K562 (cell line): ENCODE measurements around the gene KLHL8. TPM values are rescaled to one million over a fixed set of nuclear protein-coding genes. Genes with fewer than 3 reads are reported as not detected.

ENCODE experiments used
- ATAC-seq: fragments of 200-7000 bp; cut with Tn5 transposase; 3 replicates; pipeline ENCODE4 v1.9.1; 2020; ENCODE audit warnings: moderate library complexity
- BruUV-seq: library from RNA; stranded (reverse); fragments of 400-500 nt; replicated peaks from 2 replicates; lab custom pipeline; 2021; lab: Mats Ljungman, UMichigan
- CTCF ChIA-PET: fragments of 300-600 bp; formaldehyde crosslinking; extraction: SDS; loops from one replicate; lab custom pipeline; 2021; ENCODE audit warnings: low intra/inter-chr PET ratio; lab: Yijun Ruan, JAX
- POLR2A ChIA-PET: fragments of 300-600, 350-650 bp; sonication (Branson Sonifier 250); formaldehyde crosslinking; extraction: SDS; loops from one replicate; lab custom pipeline; 2021; ENCODE audit warnings: antibody characterized with exemption, inconsistent platforms; lab: Yijun Ruan, JAX
- DNase-seq, 4 experiments: peaks; one replicate each; pipeline versions ENCODE4 v3.0.0 to v3.0.0-alpha.2; 2011 to 2018; ENCODE audit warnings: low spot score in 3 of 4, mixed read lengths in 3 of 4; ENCODE audit errors: extremely low read depth in 1 of 4
- FAIRE-seq: peaks from 2 replicates; lab custom pipeline; 2011; peaks lifted over from hg19 to GRCh38; lab: Jason Lieb, UNC
- H2AFZ ChIP-seq: 2 replicates; pipeline ENCODE4 v1.6.0; 2011; ENCODE audit warnings: low read depth, low read length, control low read depth, inconsistent platforms
- H3K27ac ChIP-seq: fragments of 200-600 bp; 3 replicates; pipeline ENCODE4 v1.8.0; 2011; ENCODE audit warnings: low read depth, mild to moderate bottlenecking, control low read depth, inconsistent platforms, low read length, moderate library complexity, mixed read lengths; ENCODE audit errors: extremely low read depth
- H3K27me3 ChIP-seq, 2 experiments: fragments of 300-600 bp in 1 of 2; 2 replicates in 1 of 2; 3 replicates in 1 of 2; pipeline versions ENCODE4 v1.6.0 to v1.8.0; 2011; ENCODE audit warnings: inconsistent platforms in 2 of 2, low read length in 2 of 2, mild to moderate bottlenecking in 1 of 2, mixed read lengths in 1 of 2, moderate library complexity in 1 of 2; ENCODE audit not compliant: control insufficient read depth in 2 of 2, insufficient read depth in 2 of 2
- H3K36me3 ChIP-seq: fragments of 300-600 bp; 3 replicates; pipeline ENCODE4 v1.8.0; 2011; ENCODE audit warnings: mild to moderate bottlenecking, low read length, inconsistent platforms; ENCODE audit not compliant: control insufficient read depth, insufficient read depth
- H3K4me1 ChIP-seq, 2 experiments: fragments of 200-600 bp in 1 of 2; replicated peaks in 1 of 2; 2 replicates in 1 of 2; 3 replicates in 1 of 2; pipeline versions ENCODE4 v1.5.1 to v1.8.0; 2011; ENCODE audit warnings: inconsistent platforms in 2 of 2, low read length in 2 of 2, mild to moderate bottlenecking in 1 of 2, mixed read lengths in 1 of 2, moderate library complexity in 1 of 2; ENCODE audit not compliant: control insufficient read depth in 2 of 2, insufficient read depth in 2 of 2
- H3K4me2 ChIP-seq: 2 replicates; pipeline ENCODE4 v1.6.1; 2011; ENCODE audit warnings: low read length, control low read depth, inconsistent platforms, mixed read lengths; ENCODE audit not compliant: insufficient read depth
- H3K4me3 ChIP-seq: fragments of 200-600 bp; sonication (generic), shearing (Covaris generic); 2 replicates; pipeline ENCODE4 v1.5.1; 2016; ENCODE audit warnings: control low read depth, inconsistent platforms
- H3K79me2 ChIP-seq: fragments of 200-600 bp; 3 replicates; pipeline ENCODE4 v1.8.0; 2011; ENCODE audit warnings: low read length, inconsistent platforms; ENCODE audit not compliant: control insufficient read depth, insufficient read depth
- H3K9ac ChIP-seq, 2 experiments: 2 replicates each; pipeline versions ENCODE4 v1.6.0 to v1.6.1; 2011; ENCODE audit warnings: low read depth in 2 of 2, low read length in 2 of 2, control low read depth in 1 of 2, inconsistent platforms in 1 of 2, mild to moderate bottlenecking in 1 of 2, mixed read lengths in 1 of 2; ENCODE audit not compliant: insufficient read depth in 1 of 2
- H3K9me1 ChIP-seq: one replicate; pipeline ENCODE4 v1.6.0; 2011; ENCODE audit warnings: inconsistent platforms, mild to moderate bottlenecking, low read length, moderate library complexity; ENCODE audit not compliant: control insufficient read depth, insufficient read depth
- H3K9me3 ChIP-seq: replicated peaks from 2 replicates; pipeline ENCODE4 v1.5.1; 2011; ENCODE audit warnings: low read depth, low read length, inconsistent platforms; ENCODE audit not compliant: control insufficient read depth, insufficient read depth
- H4K20me1 ChIP-seq: replicated peaks from 2 replicates; pipeline ENCODE4 v1.6.1; 2011; ENCODE audit warnings: low read length, inconsistent platforms, mixed read lengths; ENCODE audit not compliant: control insufficient read depth, insufficient read depth
- AFF1 ChIP-seq, 2 experiments: fragments of 450-650 bp; IDR thresholded peaks; 2 replicates each; pipeline ENCODE4 v1.6.1; 2018; ENCODE audit warnings: mild to moderate bottlenecking in 2 of 2, low read depth in 1 of 2; ENCODE audit not compliant: partially characterized antibody in 2 of 2
- DACH1 ChIP-seq: fragments of 450-650 bp; IDR thresholded peaks from 2 replicates; pipeline ENCODE4 v1.6.1; 2018; ENCODE audit not compliant: partially characterized antibody
- DPF2 ChIP-seq: fragments of 450-650 bp; IDR thresholded peaks from 2 replicates; pipeline ENCODE4 v1.6.1; 2016
- GABPB2 ChIP-seq: fragments of 250-450 bp; sonication (Bioruptor Pico); conservative IDR thresholded peaks from 2 replicates; pipeline ENCODE4 v1.5.1; 2021; ENCODE audit warnings: mild to moderate bottlenecking
- PRMT5 ChIP-seq: sonication (generic); formaldehyde crosslinking; IDR thresholded peaks from 2 replicates; pipeline ENCODE4 v1.5.0; 2020; ENCODE audit warnings: missing genetic modification reagents
- SIN3B ChIP-seq: fragments of 450-650 bp; IDR thresholded peaks from 2 replicates; pipeline ENCODE4 v1.6.1; 2017; ENCODE audit warnings: low read depth, mild to moderate bottlenecking, moderate library complexity
- SOX6 ChIP-seq: fragments of 450-650 bp; IDR thresholded peaks from 2 replicates; pipeline ENCODE4 v1.6.1; 2014; ENCODE audit warnings: mild to moderate bottlenecking
- U2AF1 ChIP-seq: fragments of 200-400 bp; formaldehyde crosslinking; optimal IDR thresholded peaks from 2 replicates; pipeline ENCODE3; 2017; ENCODE audit warnings: mild to moderate bottlenecking, low read depth, low read length, moderate library complexity
- ZBTB12 ChIP-seq: fragments of 250-450 bp; sonication (Bioruptor Pico); IDR thresholded peaks from 2 replicates; pipeline ENCODE4 v1.4.0; 2020
- ZNF124 ChIP-seq: sonication (generic); formaldehyde crosslinking; IDR thresholded peaks from 2 replicates; pipeline ENCODE4 v1.8.1; 2022; ENCODE audit warnings: missing genetic modification reagents
- ZNF239 ChIP-seq: fragments of 250-450 bp; sonication (Bioruptor Pico); IDR thresholded peaks from 2 replicates; pipeline ENCODE4 v1.4.0; 2020; ENCODE audit warnings: mild to moderate bottlenecking
- ZSCAN32 ChIP-seq: fragments of 450-650 bp; formaldehyde crosslinking; IDR thresholded peaks from 2 replicates; pipeline ENCODE4 v1.4.0; 2020; ENCODE audit warnings: mild to moderate bottlenecking, moderate library complexity
- WGBS: fragments of 100-300 bp; shearing (Covaris generic); methylation state at CpG from one replicate; pipeline ENCODE4 v1.1.6; 2016; ENCODE audit warnings: low coverage, mixed read lengths; ENCODE audit not compliant: insufficient coverage; ENCODE audit errors: missing lambda C conversion rate; 5-methylcytosine and 5-hydroxymethylcytosine counted together
- in situ Hi-C: fragments of 300-500 bp; cut with MboI; formaldehyde crosslinking; loops from 4 replicates; pipeline ENCODE4 v1.15.0; 2018; ENCODE audit warnings: inconsistent platforms, mixed read lengths
- intact Hi-C: fragments of 100-400 bp; cut with micrococcal nuclease; formaldehyde crosslinking; loops from 2 replicates; pipeline ENCODE4 v1.14.2; 2022
- polyA plus RNA-seq, 8 experiments: library from polyadenylated mRNA; depleted of rRNA in 4 of 8; stranded (reverse) in 5 of 8; unstranded in 3 of 8; fragments of >200 nt; fragmentation: Nextera tagmentation in 2 of 8; fragmentation: Illumina TruSeq in 1 of 8; extraction: Ambion mirVana in 2 of 8; extraction: Trizol in 1 of 8; gene quantifications; 2 replicates each; pipeline versions ENCODE4 v1.2.1 to v1.2.3, GENCODE V29; 2011 to 2014; ENCODE audit warnings: inconsistent platforms in 1 of 8, missing spikeins in 1 of 8
- total RNA-seq, 7 experiments: library from RNA; depleted of rRNA in 6 of 7; stranded (reverse); fragments of >200 nt in 6 of 7; fragmentation: Illumina TruSeq in 2 of 7; extraction: Trizol in 2 of 7; gene quantifications; 2 replicates each; pipeline versions ENCODE4 v1.2.1 to v1.2.3, GENCODE V29; 2011 to 2021; ENCODE audit warnings: low replicate concordance in 1 of 7

KLHL8 gene
- total and polyA plus RNA-seq, 9 of the 15 experiments (the other 6 are each of a cell fraction or from before 2014, with no cell fraction given) = 8.7 to 25.3 (median 15.7) TPM

- Histone ChIP-seq H2AFZ (no peak overlapping the region), H3K9ac (no peak overlapping the region), H3K36me3 (peaks cover 96% of the 10 kb centered on the region), H3K4me3 (no peak overlapping the region), H4K20me1 (no peaks in the 10 kb centered on the region), H3K27me3 (no peaks in the 10 kb centered on the region), H3K9me3 (no peaks in the 10 kb centered on the region), H3K79me2 (no peaks in the 10 kb centered on the region), H3K27ac (no peak overlapping the region), H3K4me2 (no peak overlapping the region), H3K4me1 (peaks cover 0 to 3% of the 10 kb centered on the region in 2 experiments; a peak in 1 of 5 replicates), H3K9me1 (no peaks in the 10 kb centered on the region)
- ChIA-PET POLR2A (no interaction called here), CTCF (no interaction called here)
- ATAC-seq = no peak
- in situ Hi-C loops (no loop called here), intact Hi-C loops (no loop called here)
- no peak for FAIRE-seq
- 92% methylated on average over 4 of the region's 6 CpGs for WGBS
- TF ChIP-seq DPF2 (no peak), SIN3B (no peak), ZNF124 (CRISPR knock-in tag) (no peak), AFF1 (IDR thresholded peaks at IDR 0.05; ENCODE audit: low read depth in 1 of 2, partially characterized antibody in 2 of 2) (no peak), SOX6 (no peak), GABPB2 (CRISPR knock-in tag) (no peak), DACH1 (no peak), PRMT5 (CRISPR knock-in tag) (no peak), ZNF239 (CRISPR knock-in tag) (no peak), ZSCAN32 (CRISPR knock-in tag) (no peak), U2AF1 (no peak), ZBTB12 (CRISPR knock-in tag) (no peak)
- BruUV-seq = no TSS peak
- no peak for DNase-seq
Measured at GRCh38 chr4:87129681-87130080, 90.7 kb downstream of the KLHL8 start.
